HG03442 (cell line): ENCODE measurements around the gene WNT3A.
A peak's percentile ranks its signal among the peaks of the same experiment; 100 is the strongest.

ENCODE experiments used
- ATAC-seq: cut with Tn5 transposase; IDR thresholded peaks from one replicate; pipeline ENCODE4 v1.9.1; 2021; ENCODE audit warnings: mild to moderate bottlenecking, moderate library complexity; ENCODE audit not compliant: unreplicated experiment

Gene WNT3A

GRCh38 chr1:228066416-228066815 is 59.6 kb downstream of the WNT3A start:
- no peak for ATAC-seq

- no peak for ATAC-seq
These were observed 60.3 kb downstream of the WNT3A start for GRCh38 chr1:228066891-228067654.

GRCh38 chr1:228068359-228068758 is 61.6 kb downstream of the WNT3A start:
- ATAC-seq = no peak

- no peak for ATAC-seq
These were observed 63.4 kb downstream of the WNT3A start for GRCh38 chr1:228070173-228070572.

- no peak for ATAC-seq
These were observed 64.1 kb downstream of the WNT3A start for GRCh38 chr1:228070851-228071250.

- ATAC-seq = no peak
These were observed 65.2 kb downstream of the WNT3A start for GRCh38 chr1:228071839-228072657.

GRCh38 chr1:228072658-228073043 is 65.9 kb downstream of the WNT3A start:
- ATAC-seq = no peak

GRCh38 chr1:228073061-228073856 is 66.5 kb downstream of the WNT3A start:
- ATAC-seq = no peak

- no peak for ATAC-seq
These were observed 67.2 kb downstream of the WNT3A start for GRCh38 chr1:228073857-228074545.

- ATAC-seq = no peak
These were observed 68.3 kb downstream of the WNT3A start for GRCh38 chr1:228074954-228075730.

- no peak for ATAC-seq
These were observed 69.0 kb downstream of the WNT3A start for GRCh38 chr1:228075801-228076271.

- no peak for ATAC-seq
These were observed 70.1 kb downstream of the WNT3A start for GRCh38 chr1:228076796-228077430.

GRCh38 chr1:228077565-228078330 is 71.0 kb downstream of the WNT3A start:
- no peak for ATAC-seq

GRCh38 chr1:228079013-228079412 is 72.2 kb downstream of the WNT3A start:
- ATAC-seq = no peak

GRCh38 chr1:228079601-228080263 is 72.9 kb downstream of the WNT3A start:
- no peak for ATAC-seq

GRCh38 chr1:228081144-228081543 is 74.3 kb downstream of the WNT3A start:
- no peak for ATAC-seq

- ATAC-seq = peak; percentile 29
These were observed 74.9 kb downstream of the WNT3A start for GRCh38 chr1:228081578-228082213.
